HepG2 (cell line): ENCODE data around the gene HSP90AB1. TPM values are rescaled to one million over a fixed set of nuclear protein-coding genes. Genes with fewer than 3 reads are reported as not detected.

Experiments
- ARID3A ChIP-seq: IDR thresholded peaks from 2 replicates; pipeline ENCODE4 v1.6.1; 2012; ENCODE audit warnings: low read depth, low read length, improper control_type of control experiment
- HIVEP1 ChIP-seq: sonication (generic); formaldehyde crosslinking; IDR thresholded peaks from 2 replicates; pipeline ENCODE4 v1.4.0; 2020; ENCODE audit warnings: mild to moderate bottlenecking, missing genetic modification reagents
- JARID2 ChIP-seq: sonication (generic); formaldehyde crosslinking; IDR thresholded peaks from 2 replicates; pipeline ENCODE4 v1.8.1; 2023; ENCODE audit warnings: missing genetic modification reagents, inconsistent platforms; ENCODE audit not compliant: insufficient replicate concordance
- LBX2 ChIP-seq: sonication (generic); formaldehyde crosslinking; IDR thresholded peaks from 2 replicates; pipeline ENCODE4 v1.5.0; 2020; ENCODE audit warnings: missing genetic modification reagents, mild to moderate bottlenecking, borderline replicate concordance
- NR0B2 ChIP-seq: sonication (generic); formaldehyde crosslinking; IDR thresholded peaks from 2 replicates; pipeline ENCODE4 v1.4.0; 2020; ENCODE audit warnings: mild to moderate bottlenecking, missing genetic modification reagents
- USF2 ChIP-seq, 2 experiments: sonication (generic) in 1 of 2; formaldehyde crosslinking in 1 of 2; IDR thresholded peaks; 2 replicates each; pipeline versions ENCODE4 v1.5.1 to v1.6.1; 2011 to 2020; ENCODE audit warnings: borderline replicate concordance in 1 of 2, low read depth in 1 of 2, low read length in 1 of 2, mild to moderate bottlenecking in 1 of 2, missing genetic modification reagents in 1 of 2, moderate library complexity in 1 of 2
- ZNF501 ChIP-seq: sonication (generic); formaldehyde crosslinking; IDR thresholded peaks from 2 replicates; pipeline ENCODE4 v1.5.1; 2020; ENCODE audit warnings: mild to moderate bottlenecking, moderate library complexity, missing genetic modification reagents
- ZNF556 ChIP-seq: sonication (generic); formaldehyde crosslinking; IDR thresholded peaks from 2 replicates; pipeline ENCODE4 v1.4.0; 2020; ENCODE audit warnings: mild to moderate bottlenecking, missing genetic modification reagents, borderline replicate concordance
- polyA plus RNA-seq, 8 experiments: library from polyadenylated mRNA; depleted of rRNA in 3 of 8; stranded (reverse) in 7 of 8; unstranded in 1 of 8; fragments of >200 nt; fragmentation: Illumina TruSeq in 4 of 8; extraction: Trizol in 4 of 8; gene quantifications; 2 replicates each; pipeline versions ENCODE4 v1.2.1 to v1.2.3, GENCODE V29; 2011 to 2016; ENCODE audit warnings: low read depth in 4 of 8, missing spikeins in 1 of 8, mixed read lengths in 1 of 8; ENCODE audit not compliant: insufficient read depth in 1 of 8
- total RNA-seq, 5 experiments: library from RNA; depleted of rRNA; stranded (reverse); fragments of >200 nt; fragmentation: Illumina TruSeq; extraction: Trizol; gene quantifications; 2 replicates each; pipeline ENCODE4 v1.2.3, GENCODE V29; 2016; ENCODE audit warnings: low read depth in 1 of 5

Gene HSP90AB1
- total and polyA plus RNA-seq, 2 of the 13 experiments (the other 11 are each of a cell fraction or from before 2014, with no cell fraction given), result 1,325 to 1,472 TPM

GRCh38 chr6:44223319-44224028, 23.4 kb upstream of the HSP90AB1 start, which contains the start of gene SLC29A1 (continued):
- TF ChIP-seq LBX2 (CRISPR knock-in tag) (peak; percentile 93), ARID3A (0 out of 2 replicates have a peak, but pooled peaks have one; percentile 20), HIVEP1 (CRISPR knock-in tag) (peak; percentile 86; the same call in 1 of the 2 replicates), ZNF501 (0 out of 2 replicates have a peak, but pooled peaks have one; percentile 61), ZNF556 (CRISPR knock-in tag) (peak; percentile 24; the same call in 1 of the 2 replicates), NR0B2 (CRISPR knock-in tag) (peak; percentile 47; the same call in 1 of the 2 replicates), JARID2 (CRISPR knock-in tag) (no peak), USF2 (IDR thresholded peaks at IDR 0.05; ENCODE audit: low read depth, low read length) (peak; percentile 27; the same call in 1 of the 2 replicates), USF2 (CRISPR knock-in tag; IDR thresholded peaks at IDR 0.05; ENCODE audit: borderline replicate concordance) (no peak; the same call in 1 of the 2 replicates)
